ENCODE results near the gene KLKB1. TPM values are rescaled to one million over a fixed set of nuclear protein-coding genes. Genes with fewer than 3 reads are reported as not detected.

KLKB1 gene
- 0.58 TPM in 1 of 2 replicates, not detected in the other for total RNA-seq

GRCh38 chr4:186227221-186227620 is at the start of gene KLKB1:
TSS of gene KLKB1 (plus strand) at chr4:186227507. CDS start at chr4:186228196, 689 bp downstream.
- no peak for TF ChIP-seq CTCF (IDR thresholded peaks at IDR 0.05; ENCODE audit: insufficient read depth, low read length, poor library complexity, severe bottlenecking)
- no peak for DNase-seq (ENCODE audit: low read depth)
- Histone ChIP-seq H3K27me3 (ENCODE audit: control insufficient read depth, insufficient read depth, low read length) (no peaks in the 10 kb centered on the region), H3K4me3 (ENCODE audit: low read depth, low read length) (no peak within 1 kb of the TSS), H3K36me3 (ENCODE audit: control insufficient read depth, insufficient read depth, low read length) (no peaks in the 10 kb centered on the region)

GRCh38 chr4:186188107-186188506 is 39.2 kb upstream of the KLKB1 start:
- Histone ChIP-seq H3K4me3 (ENCODE audit: low read depth, low read length) (no peak overlapping the region), H3K27me3 (ENCODE audit: control insufficient read depth, insufficient read depth, low read length) (no peaks in the 10 kb centered on the region), H3K36me3 (ENCODE audit: control insufficient read depth, insufficient read depth, low read length) (no peaks in the 10 kb centered on the region)
- no peak for DNase-seq (ENCODE audit: low read depth)
- no peak for TF ChIP-seq CTCF (IDR thresholded peaks at IDR 0.05; ENCODE audit: insufficient read depth, low read length, poor library complexity, severe bottlenecking)

GRCh38 chr4:186189656-186190055 is 37.7 kb upstream of the KLKB1 start:
- Histone ChIP-seq H3K27me3 (ENCODE audit: control insufficient read depth, insufficient read depth, low read length) (no peaks in the 10 kb centered on the region), H3K36me3 (ENCODE audit: control insufficient read depth, insufficient read depth, low read length) (no peaks in the 10 kb centered on the region), H3K4me3 (ENCODE audit: low read depth, low read length) (no peak overlapping the region)
- TF ChIP-seq CTCF (IDR thresholded peaks at IDR 0.05; ENCODE audit: insufficient read depth, low read length, poor library complexity, severe bottlenecking) = no peak
- DNase-seq (ENCODE audit: low read depth) = no peak

DNA sequence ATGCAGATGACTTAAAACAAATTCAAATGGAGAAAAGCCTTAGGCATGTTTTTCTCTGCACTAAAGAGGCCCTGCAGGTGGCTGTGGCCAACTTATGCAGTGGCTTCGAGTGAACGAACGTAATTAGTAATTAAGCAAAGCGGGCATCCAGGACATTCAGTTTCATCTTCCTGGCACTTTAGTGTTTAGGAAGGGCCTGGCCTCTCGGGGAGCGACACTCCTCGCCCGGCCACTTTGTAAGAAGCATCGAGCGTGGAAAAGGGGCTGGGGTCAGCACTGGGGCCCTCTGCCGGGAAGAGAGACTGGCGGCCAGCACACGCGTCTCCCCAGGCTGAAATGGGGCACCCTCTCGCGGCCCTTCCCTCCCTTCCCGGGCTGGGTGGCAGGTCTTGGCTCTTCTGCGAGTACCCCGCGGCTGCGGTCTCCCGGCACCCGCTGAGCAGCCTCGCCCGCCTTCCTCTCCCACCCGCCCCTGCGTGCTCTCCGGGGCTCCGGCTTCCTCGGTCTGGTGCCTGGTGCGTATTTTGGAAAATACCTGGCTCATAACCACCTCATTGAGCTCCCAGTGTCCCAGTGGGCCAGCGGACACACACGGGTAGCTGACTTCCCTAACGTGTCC is 36.6 kb upstream of the KLKB1 start:
- peak; percentile 5 for TF ChIP-seq CTCF (IDR thresholded peaks at IDR 0.05; ENCODE audit: insufficient read depth, low read length, poor library complexity, severe bottlenecking)
- DNase-seq (ENCODE audit: low read depth) = no peak

GRCh38 chr4:186191200-186192065 is 35.9 kb upstream of the KLKB1 start, which contains the start of gene CYP4V2:
TSS of gene CYP4V2 (plus strand) at chr4:186191567. CDS start at chr4:186191824, 257 bp downstream.
- no peaks in the 10 kb centered on the region for H3K36me3 ChIP-seq (ENCODE audit: control insufficient read depth, insufficient read depth, low read length)
- peak; percentile 10 for DNase-seq (ENCODE audit: low read depth)
- TF ChIP-seq CTCF (IDR thresholded peaks at IDR 0.05; ENCODE audit: insufficient read depth, low read length, poor library complexity, severe bottlenecking) = no peak
- H3K4me3 ChIP-seq (ENCODE audit: low read depth, low read length) = peak within 1 kb of the TSS; percentile 93
- no peaks in the 10 kb centered on the region for H3K27me3 ChIP-seq (ENCODE audit: control insufficient read depth, insufficient read depth, low read length)

More for the DNA sequence above, 36.6 kb upstream of the KLKB1 start:
- Histone ChIP-seq H3K4me3 (ENCODE audit: low read depth, low read length) (peak overlapping the region; percentile 93), H3K27me3 (ENCODE audit: control insufficient read depth, insufficient read depth, low read length) (no peaks in the 10 kb centered on the region), H3K36me3 (ENCODE audit: control insufficient read depth, insufficient read depth, low read length) (no peaks in the 10 kb centered on the region)
